Thyroid gland (tissue), 4 donors: Measurements from ENCODE around the gene HCN2.

Experiments used
- POLR2A ChIP-seq, 2 donors: fragments of 450-650 bp; IDR thresholded peaks; one replicate each; pipeline ENCODE4 v1.6.1; 2017; ENCODE audit warnings: antibody characterized with exemption in 2 of 2, mild to moderate bottlenecking in 2 of 2, moderate library complexity in 1 of 2
- TF ChIP-seq, protein P1 (sequence below), 6 experiments: fragments of 200-600 bp in 3 of 6; fragments of 450-650 bp in 3 of 6; sonication (generic) in 3 of 6; IDR thresholded peaks; one replicate each; pipeline ENCODE4 v1.5.1; 2016 to 2019; ENCODE audit warnings: antibody characterized with exemption in 6 of 6, mild to moderate bottlenecking in 2 of 6, inconsistent platforms in 1 of 6, moderate library complexity in 1 of 6

DNA sequence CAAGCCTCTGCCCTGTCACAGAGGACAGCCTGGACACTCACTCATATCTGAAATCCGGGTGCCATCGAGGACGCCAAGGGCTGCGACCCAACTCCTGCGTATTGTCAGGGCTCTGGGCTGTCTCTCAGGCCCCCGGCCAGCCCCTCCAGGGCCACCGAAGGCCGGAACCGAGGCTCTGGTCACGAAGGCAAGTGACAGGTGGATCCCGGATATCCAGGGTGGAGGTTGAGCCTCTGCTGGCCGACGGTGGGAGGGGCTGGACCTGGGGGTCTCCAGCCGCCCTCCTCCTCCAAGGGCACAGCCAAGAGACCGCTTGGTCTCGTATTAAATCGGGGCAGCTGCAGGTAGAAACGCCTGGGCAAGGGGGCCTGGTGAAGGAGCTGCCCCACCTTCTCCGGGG lies 67.9 kb downstream of the HCN2 start:
- TF ChIP-seq, protein P1, sequence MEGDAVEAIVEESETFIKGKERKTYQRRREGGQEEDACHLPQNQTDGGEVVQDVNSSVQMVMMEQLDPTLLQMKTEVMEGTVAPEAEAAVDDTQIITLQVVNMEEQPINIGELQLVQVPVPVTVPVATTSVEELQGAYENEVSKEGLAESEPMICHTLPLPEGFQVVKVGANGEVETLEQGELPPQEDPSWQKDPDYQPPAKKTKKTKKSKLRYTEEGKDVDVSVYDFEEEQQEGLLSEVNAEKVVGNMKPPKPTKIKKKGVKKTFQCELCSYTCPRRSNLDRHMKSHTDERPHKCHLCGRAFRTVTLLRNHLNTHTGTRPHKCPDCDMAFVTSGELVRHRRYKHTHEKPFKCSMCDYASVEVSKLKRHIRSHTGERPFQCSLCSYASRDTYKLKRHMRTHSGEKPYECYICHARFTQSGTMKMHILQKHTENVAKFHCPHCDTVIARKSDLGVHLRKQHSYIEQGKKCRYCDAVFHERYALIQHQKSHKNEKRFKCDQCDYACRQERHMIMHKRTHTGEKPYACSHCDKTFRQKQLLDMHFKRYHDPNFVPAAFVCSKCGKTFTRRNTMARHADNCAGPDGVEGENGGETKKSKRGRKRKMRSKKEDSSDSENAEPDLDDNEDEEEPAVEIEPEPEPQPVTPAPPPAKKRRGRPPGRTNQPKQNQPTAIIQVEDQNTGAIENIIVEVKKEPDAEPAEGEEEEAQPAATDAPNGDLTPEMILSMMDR (IDR thresholded peaks at IDR 0.05) = no peak
- no peak for TF ChIP-seq POLR2A (IDR thresholded peaks at IDR 0.05)
